ENCODE data around the gene EIF3I.
"Not testable (repeated sequence)": the region's sequence is repeated elsewhere in the genome, so short reads cannot be mapped to it uniquely, and the experiment has no call there.

The EIF3I gene

GRCh38 chr1:32232558-32233304 is 10.5 kb downstream of the EIF3I start:
- no peak for DNase-seq

- DNase-seq: no peak
Observed at GRCh38 chr1:32234792-32235191, 12.6 kb downstream of the EIF3I start.

GRCh38 chr1:32239337-32239736 is 17.1 kb downstream of the EIF3I start:
- DNase-seq: no peak

GRCh38 chr1:32239790-32240139 is 17.6 kb downstream of the EIF3I start:
- DNase-seq: no peak

- DNase-seq: peak in 2 of 4 experiments; percentile 37 to 41
Observed at GRCh38 chr1:32240140-32240951, 18.1 kb downstream of the EIF3I start.

GRCh38 chr1:32241001-32241763 is 19.0 kb downstream of the EIF3I start:
- DNase-seq: peak in 2 of 4 experiments; percentile 19 to 34

GRCh38 chr1:32242341-32242851 is 20.2 kb downstream of the EIF3I start:
- no peak for DNase-seq

GRCh38 chr1:32246888-32247273 is 24.7 kb downstream of the EIF3I start, which contains the start of gene FAM167B:
FAM167B (plus strand) TSS chr1:32247222; CDS start chr1:32247422, 200 bp downstream.
- no peak for DNase-seq

GRCh38 chr1:32247452-32247851 is 25.2 kb downstream of the EIF3I start:
- no peak for DNase-seq

- peak; percentile 53 to 75 (median 58) for DNase-seq
Observed at GRCh38 chr1:32247983-32248889, 26.0 kb downstream of the EIF3I start.

- DNase-seq: peak; percentile 34 to 65 (median 54)
Observed at GRCh38 chr1:32249831-32250525, 27.8 kb downstream of the EIF3I start.

GRCh38 chr1:32250893-32251716 is 28.9 kb downstream of the EIF3I start, which contains the start of gene LCK:
LCK (plus strand) TSS chr1:32251265; CDS start chr1:32274330, 23,065 bp downstream.
- peak; percentile 26 to 59 (median 43) for DNase-seq

- no peak for DNase-seq
Observed at GRCh38 chr1:32255072-32256071, 33.2 kb downstream of the EIF3I start.

- DNase-seq: no peak
Observed at GRCh38 chr1:32256473-32257226, 34.4 kb downstream of the EIF3I start.

GRCh38 chr1:32257227-32257508 is 35.0 kb downstream of the EIF3I start:
- DNase-seq: no peak

- DNase-seq: not testable (repeated sequence)
Observed at GRCh38 chr1:32263236-32263593, 41.0 kb downstream of the EIF3I start.

- DNase-seq: no peak
Observed at GRCh38 chr1:32263744-32264143, 41.5 kb downstream of the EIF3I start.

GRCh38 chr1:32265846-32266245 is 43.6 kb downstream of the EIF3I start:
- DNase-seq: no peak

Measured in activated CD4-positive, CD25-positive, alpha-beta regulatory T cell (primary cell).